ENCODE measurements around the gene OGA.
A peak's percentile ranks its signal among the peaks of the same experiment; 100 is the strongest.
"Not testable (repeated sequence)": the region's sequence is repeated elsewhere in the genome, so short reads cannot be mapped to it uniquely, and the experiment has no call there.

The OGA gene

DNA sequence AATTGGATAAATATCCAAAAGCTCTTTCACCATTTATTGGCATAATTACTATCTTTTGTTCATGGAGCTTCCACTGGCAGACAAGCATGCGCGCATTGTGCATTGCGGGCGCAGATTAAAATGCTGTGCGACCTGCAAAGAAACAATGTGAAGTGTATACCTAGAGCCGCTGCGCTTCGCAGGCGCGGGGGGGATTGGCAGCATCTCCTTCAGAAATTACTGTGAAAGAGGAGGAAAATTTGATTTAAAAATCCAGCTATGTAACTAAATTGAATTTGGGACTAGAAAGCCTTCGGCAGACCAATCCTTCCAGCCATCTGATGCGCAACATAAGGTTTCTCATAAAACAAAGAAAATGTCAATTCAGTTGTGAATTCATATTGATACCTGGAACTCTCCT is 24.7 kb downstream of the OGA start:
- no peak for DNase-seq

DNA sequence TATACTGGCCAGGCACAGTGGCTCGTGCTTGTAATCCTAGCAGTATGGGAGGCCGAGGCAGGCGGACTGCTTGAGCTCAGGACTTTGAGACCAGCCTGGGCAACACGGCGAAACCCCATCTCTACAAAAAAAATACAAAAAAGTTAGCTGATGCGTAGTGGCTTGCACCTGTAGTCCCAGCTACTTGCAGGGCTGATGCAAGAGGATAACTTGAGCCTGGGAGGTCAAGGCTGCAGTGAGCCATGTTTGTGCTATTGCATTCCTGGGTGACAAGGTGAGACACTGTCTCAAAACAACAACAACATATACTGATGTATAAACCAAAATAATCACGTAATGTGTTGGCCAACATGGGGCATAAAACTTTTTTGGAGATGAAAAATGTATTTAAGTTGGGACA is 28.6 kb downstream of the OGA start:
- DNase-seq, result no peak

- DNase-seq, result not testable (repeated sequence)
Observed at GRCh38 chr10:101789231-101789630, 29.0 kb downstream of the OGA start.

DNA sequence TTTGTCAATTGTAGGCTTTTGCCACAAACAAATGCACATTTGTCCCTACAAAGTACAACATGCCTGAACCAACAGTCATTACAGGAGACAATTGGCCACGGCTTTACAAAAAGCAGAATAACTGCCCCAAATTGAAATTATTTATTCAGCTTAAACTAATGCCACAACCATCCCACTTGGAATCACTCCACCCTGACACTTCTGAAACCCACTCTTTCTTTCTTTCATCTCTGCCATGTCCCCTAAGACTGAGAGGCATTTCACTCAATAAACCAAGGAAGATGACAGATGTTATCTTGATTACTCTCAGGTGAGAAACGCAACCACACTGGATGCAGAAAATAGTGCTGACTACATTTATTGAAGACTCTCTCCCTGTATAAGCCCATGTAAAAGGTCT is 32.4 kb downstream of the OGA start:
- no peak for DNase-seq

GRCh38 chr10:101784558-101784957 is 33.7 kb downstream of the OGA start:
- DNase-seq, result no peak

- DNase-seq, result no peak
Observed at GRCh38 chr10:101783736-101784118, 34.5 kb downstream of the OGA start.

- DNase-seq, result peak; percentile 84
Observed at GRCh38 chr10:101782811-101783735, 35.2 kb downstream of the OGA start, which contains the start of gene NPM3. Gene NPM3 (minus strand): TSS chr10:101783446. CDS start chr10:101783390, 56 bp downstream.

DNA sequence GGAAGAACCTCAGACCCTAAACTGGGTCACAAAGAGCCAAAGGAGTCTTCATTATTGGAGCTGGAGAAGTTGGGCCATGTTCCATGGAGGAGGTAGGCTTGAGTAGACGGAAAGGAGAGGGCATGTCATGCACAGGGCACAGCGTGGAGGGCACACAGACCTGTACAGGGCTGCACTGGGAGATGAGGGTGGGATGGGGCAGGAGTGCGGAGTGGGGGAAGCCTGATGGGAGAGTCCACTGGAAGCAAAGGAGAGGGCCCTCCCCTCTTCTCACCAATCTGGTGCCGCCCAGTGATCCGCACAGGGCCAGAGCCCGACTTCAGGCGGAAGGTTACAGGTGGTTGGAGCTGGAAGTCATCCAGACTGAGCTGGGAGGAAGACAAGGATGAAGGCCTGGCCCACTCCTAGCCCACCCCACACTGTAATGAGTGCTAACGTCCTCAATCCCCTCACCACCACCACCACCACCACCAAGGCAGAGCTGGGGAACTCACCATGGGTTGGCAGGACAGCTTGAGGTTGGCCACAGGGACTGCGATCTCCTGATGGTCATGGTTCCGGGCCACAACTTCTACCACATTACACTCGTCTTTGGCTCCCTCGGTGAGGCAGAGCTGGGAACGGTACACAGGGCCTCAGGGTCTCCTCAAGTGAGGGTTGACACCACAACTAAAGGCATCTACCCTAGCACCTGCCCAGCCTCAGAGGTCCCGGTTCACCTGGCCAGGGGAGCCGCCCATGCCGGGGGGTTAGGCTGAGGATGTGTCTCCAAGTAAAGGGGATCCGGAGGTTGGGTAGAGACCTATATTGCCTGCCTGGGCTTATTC is 36.0 kb downstream of the OGA start:
- no peak for DNase-seq

DNA sequence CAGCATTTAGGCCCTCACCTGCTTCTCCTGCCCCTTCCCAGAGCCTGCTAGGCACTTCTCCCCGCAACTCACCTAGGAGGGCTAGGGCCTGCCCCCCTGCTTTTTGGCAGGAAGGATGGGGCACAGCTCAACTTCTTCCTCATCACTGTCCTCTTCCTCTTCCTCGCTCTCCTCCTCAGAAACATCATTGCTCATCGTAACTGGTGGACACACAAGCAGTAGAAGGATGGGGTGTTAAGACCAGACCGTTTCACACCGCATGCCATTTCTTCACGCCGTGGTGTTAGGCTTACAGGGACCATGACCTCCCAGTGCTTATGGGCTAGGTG is 36.6 kb downstream of the OGA start:
- no peak for DNase-seq

DNA sequence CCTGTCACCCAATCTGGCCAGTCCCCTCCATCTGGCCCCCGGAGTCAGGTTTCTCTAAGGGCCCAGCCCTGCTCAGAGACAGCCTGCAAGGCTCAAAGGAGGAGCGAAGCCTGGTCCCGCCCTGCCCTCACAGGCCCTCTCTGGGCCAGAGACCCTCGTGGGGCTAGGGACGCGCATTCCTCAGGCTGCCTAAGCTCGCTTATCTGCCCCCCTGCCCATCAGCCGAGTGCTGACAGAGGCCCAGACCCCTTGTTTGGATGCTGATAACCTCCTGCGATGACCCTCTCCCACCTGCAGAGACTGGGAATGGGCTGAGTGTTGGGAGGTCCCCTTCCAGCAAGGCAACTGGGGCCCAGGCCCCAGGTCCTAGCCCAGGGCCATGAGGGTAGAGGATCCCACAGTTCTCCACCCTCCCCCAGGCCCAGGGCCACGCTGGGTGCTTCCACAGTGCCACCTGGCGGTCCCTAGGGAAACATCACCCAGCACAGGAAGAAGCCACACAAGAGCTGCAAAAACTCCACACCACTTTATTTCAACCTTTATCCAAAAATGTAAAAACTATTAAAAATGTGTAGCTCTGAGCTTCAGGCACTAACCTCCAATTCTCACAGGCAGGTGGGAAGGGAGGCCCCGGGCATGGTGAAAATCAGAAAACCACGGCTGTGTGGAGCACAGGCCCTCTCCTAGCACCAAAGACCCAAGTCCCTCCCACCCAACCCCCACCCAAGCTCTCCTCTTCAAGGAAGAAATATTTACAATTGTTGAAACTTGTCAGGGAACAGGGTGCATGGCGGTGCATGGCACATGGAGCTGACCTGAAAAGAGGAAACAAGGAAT is 37.2 kb downstream of the OGA start:
- DNase-seq, result peak; percentile 67

- DNase-seq, result no peak
Observed at GRCh38 chr10:101780187-101780817, 37.9 kb downstream of the OGA start.

GRCh38 chr10:101779544-101780186 is 38.6 kb downstream of the OGA start:
- peak; percentile 61 for DNase-seq

GRCh38 chr10:101778781-101779543 is 39.3 kb downstream of the OGA start:
- no peak for DNase-seq

GRCh38 chr10:101778151-101778780 is 40.0 kb downstream of the OGA start:
- DNase-seq, result no peak

- no peak for DNase-seq
Observed at GRCh38 chr10:101777619-101778145, 40.6 kb downstream of the OGA start.

GRCh38 chr10:101776161-101776817 is 42.0 kb downstream of the OGA start:
- DNase-seq, result no peak

GRCh38 chr10:101775273-101776160 is 42.7 kb downstream of the OGA start, which contains the start of gene FGF8:
Gene FGF8 (minus strand): TSS chr10:101776114. CDS start chr10:101775900, 214 bp downstream.
- DNase-seq, result no peak

GRCh38 chr10:101774589-101775272 is 43.5 kb downstream of the OGA start:
- DNase-seq, result no peak

All from RPMI8226 (cell line).